Suprapubic skin (tissue), 4 donors: ENCODE results near the gene APOL1.

ENCODE experiments used
- CTCF ChIP-seq, 2 donors: fragments of 200-600 bp in 1 of 2; fragments of 450-650 bp in 1 of 2; sonication (generic) in 1 of 2; IDR thresholded peaks; one replicate each; pipeline ENCODE4 v1.5.1; 2016 to 2019; ENCODE audit warnings: antibody characterized with exemption in 2 of 2, mild to moderate bottlenecking in 1 of 2, moderate library complexity in 1 of 2
- EP300 ChIP-seq: sonication (generic); formaldehyde crosslinking; IDR thresholded peaks from one replicate; pipeline ENCODE4 v1.6.1; 2017; ENCODE audit warnings: antibody characterized with exemption
- POLR2A ChIP-seq, 2 donors: fragments of 450-650 bp; IDR thresholded peaks; one replicate each; pipeline ENCODE4 v1.6.1; 2017; ENCODE audit warnings: antibody characterized with exemption in 2 of 2, mild to moderate bottlenecking in 2 of 2, moderate library complexity in 2 of 2
- POLR2AphosphoS5 ChIP-seq, 3 donors: sonication (generic); formaldehyde crosslinking; IDR thresholded peaks; one replicate each; pipeline ENCODE4 v1.6.1; 2017; ENCODE audit warnings: antibody characterized with exemption in 3 of 3

- no peak for TF ChIP-seq CTCF (IDR thresholded peaks at IDR 0.05)
- no peak for TF ChIP-seq POLR2A (IDR thresholded peaks at IDR 0.05)
- no peak for TF ChIP-seq EP300
- no peak for TF ChIP-seq POLR2AphosphoS5 (IDR thresholded peaks at IDR 0.05)
These were observed 48.8 kb upstream of the APOL1 start for GRCh38 chr22:36204001-36204631.
